Thyroid gland (tissue), 4 donors: Measurements from ENCODE around the gene MEIS1.
A peak's percentile ranks its signal among the peaks of the same experiment; 100 is the strongest.

Experiments
- CTCF ChIP-seq, 6 experiments: fragments of 200-600 bp in 3 of 6; fragments of 450-650 bp in 3 of 6; sonication (generic) in 3 of 6; IDR thresholded peaks; one replicate each; pipeline ENCODE4 v1.5.1; 2016 to 2019; ENCODE audit warnings: antibody characterized with exemption in 6 of 6, mild to moderate bottlenecking in 2 of 6, inconsistent platforms in 1 of 6, moderate library complexity in 1 of 6
- POLR2A ChIP-seq, 2 donors: fragments of 450-650 bp; IDR thresholded peaks; one replicate each; pipeline ENCODE4 v1.6.1; 2017; ENCODE audit warnings: antibody characterized with exemption in 2 of 2, mild to moderate bottlenecking in 2 of 2, moderate library complexity in 1 of 2

- peak in 4 of 6 experiments; percentile 12 to 52 (median 30) for TF ChIP-seq CTCF (IDR thresholded peaks at IDR 0.05)
- TF ChIP-seq POLR2A (IDR thresholded peaks at IDR 0.05): no peak
Measured at GRCh38 chr2:66574701-66575624, 140.0 kb downstream of the MEIS1 start.
